C4-2B (cell line): ENCODE data around the gene REPS1.
A peak's percentile ranks its signal among the peaks of the same experiment; 100 is the strongest.

Experiments used
- CTCF ChIP-seq: fragments of 450-650 bp; conservative IDR thresholded peaks from 2 replicates; pipeline ENCODE4 v1.5.1; 2017; ENCODE audit warnings: mild to moderate bottlenecking
- ZFX ChIP-seq: fragments of 450-650 bp; IDR thresholded peaks from 2 replicates; pipeline ENCODE4 v1.6.1; 2017

- TF ChIP-seq CTCF (peak; percentile 94), ZFX (peak; percentile 92)
Measured at GRCh38 chr6:138987643-138988468, at the start of gene REPS1.
